Endothelial cell of umbilical vein (primary cell): ENCODE results near the gene HOXA10. TPM values are rescaled to one million over a fixed set of nuclear protein-coding genes. Genes with fewer than 3 reads are reported as not detected.

Experiments
- BruUV-seq: library from RNA; stranded (reverse); fragments of 400-500 nt; replicated peaks from 2 replicates; lab custom pipeline; 2021; lab: Mats Ljungman, UMichigan
- CTCF ChIA-PET: fragments of 300-600, 350-600 bp; sonication (Branson Sonifier 250); formaldehyde crosslinking; loops from one replicate; lab custom pipeline; 2021; ENCODE audit warnings: antibody characterized with exemption, inconsistent platforms; lab: Charles Lee
- POLR2A ChIA-PET: fragments of 300-600, 350-600 bp; sonication (Branson Sonifier 250); formaldehyde crosslinking; loops from one replicate; lab custom pipeline; 2021; ENCODE audit warnings: antibody characterized with exemption, inconsistent platforms; lab: Charles Lee
- DNase-seq: peaks from one replicate; pipeline ENCODE4 v3.0.0-alpha.2; 2011; ENCODE audit warnings: low read depth, low spot score
- FAIRE-seq: peaks from 2 replicates; lab custom pipeline; 2011; peaks lifted over from hg19 to GRCh38; lab: Jason Lieb, UNC
- H2AFZ ChIP-seq: 2 replicates; pipeline ENCODE4 v1.6.0; 2012; ENCODE audit warnings: low read depth, low read length, control low read depth, inconsistent platforms
- H3K27ac ChIP-seq: 2 replicates; pipeline ENCODE4 v1.5.1; 2011; ENCODE audit warnings: low read depth, mild to moderate bottlenecking, control low read depth, low read length, moderate library complexity; ENCODE audit not compliant: insufficient read depth
- H3K27me3 ChIP-seq, 2 experiments: 2 replicates each; pipeline versions ENCODE4 v1.6.0 to v1.6.1; 2011; ENCODE audit warnings: low read length in 2 of 2, mixed read lengths in 1 of 2; ENCODE audit not compliant: control insufficient read depth in 2 of 2, insufficient read depth in 2 of 2
- H3K36me3 ChIP-seq, 2 experiments: 2 replicates in 1 of 2; 3 replicates in 1 of 2; pipeline ENCODE4 v1.5.1; 2011; ENCODE audit warnings: low read length in 2 of 2, mild to moderate bottlenecking in 1 of 2, moderate library complexity in 1 of 2; ENCODE audit not compliant: control insufficient read depth in 2 of 2, insufficient read depth in 2 of 2; ENCODE audit errors: extremely low read depth in 1 of 2
- H3K4me1 ChIP-seq: 3 replicates; pipeline ENCODE4 v1.5.1; 2011; ENCODE audit warnings: mild to moderate bottlenecking, low read length; ENCODE audit not compliant: control insufficient read depth, insufficient read depth; ENCODE audit errors: extremely low read depth
- H3K4me2 ChIP-seq: 2 replicates; pipeline ENCODE4 v1.6.1; 2011; ENCODE audit warnings: low read length, control low read depth, mixed read lengths; ENCODE audit not compliant: insufficient read depth
- H3K4me3 ChIP-seq, 3 experiments: fragments of 200-600 bp in 1 of 3; sonication (generic), shearing (Covaris generic) in 1 of 3; replicated peaks in 1 of 3; 2 replicates each; pipeline ENCODE4 v1.5.1; 2011 to 2016; ENCODE audit warnings: control low read depth in 3 of 3, low read length in 3 of 3, mild to moderate bottlenecking in 2 of 3, inconsistent platforms in 1 of 3, low read depth in 1 of 3, moderate library complexity in 1 of 3; ENCODE audit not compliant: insufficient read depth in 1 of 3
- H3K79me2 ChIP-seq: 2 replicates; pipeline ENCODE4 v1.6.0; 2012; ENCODE audit warnings: low read length, inconsistent platforms; ENCODE audit not compliant: control insufficient read depth, insufficient read depth
- H3K9ac ChIP-seq: replicated peaks from 2 replicates; pipeline ENCODE3; 2011; ENCODE audit warnings: low read length, control low read depth; ENCODE audit not compliant: insufficient read depth; ENCODE audit errors: extremely low read depth
- H3K9me1 ChIP-seq: replicated peaks from 3 replicates; pipeline ENCODE4 v1.6.0; 2011; ENCODE audit warnings: mild to moderate bottlenecking, low read length; ENCODE audit not compliant: control insufficient read depth, insufficient read depth; ENCODE audit errors: extremely low read depth
- H3K9me3 ChIP-seq: replicated peaks from 2 replicates; pipeline ENCODE4 v1.5.1; 2012; ENCODE audit warnings: low read length, inconsistent platforms; ENCODE audit not compliant: control insufficient read depth, insufficient read depth
- H4K20me1 ChIP-seq: replicated peaks from 2 replicates; pipeline ENCODE3; 2011; ENCODE audit warnings: mild to moderate bottlenecking, low read length; ENCODE audit not compliant: control insufficient read depth, insufficient read depth; ENCODE audit errors: extremely low read depth
- EZH2 ChIP-seq: IDR thresholded peaks from 2 replicates; pipeline ENCODE4 v1.6.1; 2012; ENCODE audit warnings: borderline replicate concordance, low read depth, mild to moderate bottlenecking, moderate library complexity, low read length, inconsistent platforms; ENCODE audit not compliant: severe bottlenecking
- FOS ChIP-seq: IDR thresholded peaks from 2 replicates; pipeline ENCODE4 v1.6.1; 2011; ENCODE audit warnings: mild to moderate bottlenecking, low read length, moderate library complexity, borderline replicate concordance; ENCODE audit not compliant: insufficient read depth
- GATA2 ChIP-seq: IDR thresholded peaks from 2 replicates; pipeline ENCODE4 v1.7.0; 2011; ENCODE audit warnings: low read depth, mild to moderate bottlenecking, moderate library complexity, mixed read lengths, low read length; ENCODE audit not compliant: insufficient read length, insufficient read depth
- MYC ChIP-seq: IDR thresholded peaks from one replicate; pipeline ENCODE4 v1.6.1; 2011; ENCODE audit warnings: mild to moderate bottlenecking, low read depth, low read length
- dilution Hi-C: fragments of 300-500 bp; cut with MboI; formaldehyde crosslinking; loops from one replicate; pipeline ENCODE4 v1.15.0; 2019; ENCODE audit warnings: low sequenced_read_pairs; ENCODE audit not compliant: extremely low pct_ligation_motif_present
- intact Hi-C: fragments of 100-400 bp; cut with micrococcal nuclease; formaldehyde crosslinking; loops from one replicate; pipeline ENCODE4 v1.10.0; 2022
- polyA plus RNA-seq, 4 experiments: library from polyadenylated mRNA; depleted of rRNA in 3 of 4; stranded (reverse) in 3 of 4; unstranded in 1 of 4; fragments of >200 nt; gene quantifications; 2 replicates each; pipeline versions ENCODE4 v1.2.1 to v1.2.3, GENCODE V29; 2011 to 2012; ENCODE audit warnings: missing spikeins in 1 of 4
- total RNA-seq: library from RNA; stranded (reverse); gene quantifications from 2 replicates; pipeline ENCODE4 v1.2.3, GENCODE V29; 2021
- TF ChIP-seq, protein P1 (sequence below), 2 donors: IDR thresholded peaks; 1 replicate in 1 of 2; 2 replicates in 1 of 2; pipeline ENCODE4 v1.5.1; 2011; ENCODE audit warnings: low read length in 2 of 2, mild to moderate bottlenecking in 2 of 2, moderate library complexity in 2 of 2, control low read depth in 1 of 2, inconsistent platforms in 1 of 2, low read depth in 1 of 2; ENCODE audit not compliant: insufficient read depth in 1 of 2; ENCODE audit errors: extremely low read depth in 1 of 2
- TF ChIP-seq, protein P2 (sequence below): IDR thresholded peaks from 2 replicates; pipeline ENCODE4 v1.6.1; 2011; ENCODE audit not compliant: insufficient read depth, insufficient read length

The HOXA10 gene
- total and polyA plus RNA-seq, 2 donors (not counting 3 experiments of a cell fraction or from before 2014, with no cell fraction given) = 24.4 to 30.3 TPM

DNA sequence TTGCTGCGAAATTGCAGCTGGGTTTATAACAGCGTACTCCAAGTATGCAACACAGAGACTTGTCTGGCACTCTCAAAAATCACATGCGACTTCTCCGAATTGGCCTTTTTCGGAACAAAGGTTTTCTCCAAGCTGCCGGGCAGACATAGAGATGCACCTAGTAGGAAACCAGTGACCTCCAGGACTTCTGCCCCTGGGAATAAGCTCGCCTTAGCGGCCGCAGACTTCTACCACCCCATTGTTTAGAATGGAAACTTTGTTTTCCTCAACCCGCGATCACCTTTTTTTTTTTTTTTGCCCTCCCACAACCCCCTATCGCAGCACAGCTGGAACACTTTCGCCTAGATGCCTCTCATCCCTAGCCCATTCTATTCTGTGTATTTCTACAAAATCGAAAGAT, 4.9 kb upstream of the HOXA10 start:
- H2AFZ ChIP-seq = peak overlapping the region; percentile 64
- peak overlapping the region; percentile 98 for H3K4me2 ChIP-seq
- peak; percentile 60 for DNase-seq
- TF ChIP-seq MYC (no peak), EZH2 (no peak), FOS (no peak), GATA2 (no peak)
- TF ChIP-seq, protein P1, sequence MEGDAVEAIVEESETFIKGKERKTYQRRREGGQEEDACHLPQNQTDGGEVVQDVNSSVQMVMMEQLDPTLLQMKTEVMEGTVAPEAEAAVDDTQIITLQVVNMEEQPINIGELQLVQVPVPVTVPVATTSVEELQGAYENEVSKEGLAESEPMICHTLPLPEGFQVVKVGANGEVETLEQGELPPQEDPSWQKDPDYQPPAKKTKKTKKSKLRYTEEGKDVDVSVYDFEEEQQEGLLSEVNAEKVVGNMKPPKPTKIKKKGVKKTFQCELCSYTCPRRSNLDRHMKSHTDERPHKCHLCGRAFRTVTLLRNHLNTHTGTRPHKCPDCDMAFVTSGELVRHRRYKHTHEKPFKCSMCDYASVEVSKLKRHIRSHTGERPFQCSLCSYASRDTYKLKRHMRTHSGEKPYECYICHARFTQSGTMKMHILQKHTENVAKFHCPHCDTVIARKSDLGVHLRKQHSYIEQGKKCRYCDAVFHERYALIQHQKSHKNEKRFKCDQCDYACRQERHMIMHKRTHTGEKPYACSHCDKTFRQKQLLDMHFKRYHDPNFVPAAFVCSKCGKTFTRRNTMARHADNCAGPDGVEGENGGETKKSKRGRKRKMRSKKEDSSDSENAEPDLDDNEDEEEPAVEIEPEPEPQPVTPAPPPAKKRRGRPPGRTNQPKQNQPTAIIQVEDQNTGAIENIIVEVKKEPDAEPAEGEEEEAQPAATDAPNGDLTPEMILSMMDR (IDR thresholded peaks at IDR 0.05; ENCODE audit: extremely low read depth in 1 of 2, insufficient read depth in 1 of 2, low read depth in 1 of 2, low read length in 2 of 2) = no peak
- TF ChIP-seq, protein P2, sequence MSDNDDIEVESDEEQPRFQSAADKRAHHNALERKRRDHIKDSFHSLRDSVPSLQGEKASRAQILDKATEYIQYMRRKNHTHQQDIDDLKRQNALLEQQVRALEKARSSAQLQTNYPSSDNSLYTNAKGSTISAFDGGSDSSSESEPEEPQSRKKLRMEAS = no peak
- dilution Hi-C loops (no loop called here), intact Hi-C loops (loop anchor here (1.0 kb wide), 1 partner anchor 8 kb away; no protein-coding TSS in a partner anchor)
- H3K27ac ChIP-seq = peak overlapping the region; percentile 96
- no peaks in the 10 kb centered on the region for H3K9me1 ChIP-seq
- peak; percentile 15 for FAIRE-seq
- ChIA-PET CTCF (interaction anchor here (0.7 to 8.0 kb wide), 34 partner anchors 9 to 1287 kb away, joined by 3 to 86 read pairs (median 7); partner anchors contain the start of genes HOXA3, HOXA4, HOXA5 and HOXA6), POLR2A (interaction anchor here (0.7 to 1.9 kb wide), 6 partner anchors 11 to 967 kb away, joined by 3 to 6 read pairs (median 5); partner anchors contain the start of gene HOXA9)
- no peaks in the 10 kb centered on the region for H4K20me1 ChIP-seq
- peaks cover 69% of the 10 kb centered on the region for H3K4me1 ChIP-seq
- BruUV-seq = no TSS peak
- peak overlapping the region; percentile 95 for H3K9ac ChIP-seq
- H3K27me3 ChIP-seq = no peaks in the 10 kb centered on the region
- no peaks in the 10 kb centered on the region for H3K9me3 ChIP-seq
- peak overlapping the region; percentile 53 to 94 (median 69) for H3K4me3 ChIP-seq
- H3K36me3 ChIP-seq = no peaks in the 10 kb centered on the region
- peaks cover 94% of the 10 kb centered on the region for H3K79me2 ChIP-seq
